Choroid plexus epithelial cell (primary cell): Measurements from ENCODE around the gene CCDC110.
"Not testable (repeated sequence)": the region's sequence is repeated elsewhere in the genome, so short reads cannot be mapped to it uniquely, and the experiment has no call there.

ENCODE experiments used
- DNase-seq: peaks from one replicate; pipeline ENCODE4 v3.0.0-alpha.2; 2010; ENCODE audit warnings: low read depth
- H3K4me3 ChIP-seq: 2 replicates; pipeline ENCODE4 v1.5.1; 2011; ENCODE audit warnings: low read depth, mild to moderate bottlenecking, control low read depth, low read length, moderate library complexity
- TF ChIP-seq, protein P1 (sequence below): conservative IDR thresholded peaks from 2 replicates; pipeline ENCODE4 v1.5.1; 2011; ENCODE audit warnings: low read depth, mild to moderate bottlenecking, control low read depth, inconsistent platforms, low read length, moderate library complexity

Gene CCDC110

DNA sequence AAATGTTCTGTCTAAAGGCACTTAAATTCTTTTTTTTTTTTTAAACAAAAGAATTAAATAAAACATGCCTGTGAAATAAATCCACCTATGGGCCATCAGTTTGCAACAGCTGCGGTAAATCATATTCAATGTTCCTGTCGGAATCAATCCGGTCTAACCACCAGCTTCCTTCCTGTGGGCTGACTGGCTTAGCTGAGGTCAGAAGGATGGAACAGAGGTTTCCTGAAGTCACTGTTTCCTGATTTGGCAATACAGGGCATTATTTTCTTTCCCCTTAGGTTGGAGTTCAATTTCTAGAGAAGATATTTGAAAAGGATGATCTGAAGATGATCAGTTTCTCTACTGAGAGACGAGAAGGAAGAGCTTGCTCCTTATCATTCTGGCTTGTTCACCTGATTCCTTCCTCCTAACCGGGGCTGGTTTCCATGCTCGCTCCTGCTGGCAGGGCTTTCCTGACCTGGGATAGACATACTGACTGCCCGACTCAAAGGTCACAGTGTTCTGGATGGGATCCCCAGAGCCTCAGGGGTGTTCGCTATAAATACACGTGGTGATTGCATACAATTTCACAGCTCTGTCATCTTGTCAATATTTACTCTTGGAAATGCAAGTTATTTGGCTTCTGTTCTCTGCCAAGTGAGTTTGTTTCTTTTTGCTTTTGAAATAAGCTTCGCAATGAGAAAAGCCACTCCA, 42.1 kb upstream of the CCDC110 start:
- no peak overlapping the region for H3K4me3 ChIP-seq
- TF ChIP-seq, protein P1, sequence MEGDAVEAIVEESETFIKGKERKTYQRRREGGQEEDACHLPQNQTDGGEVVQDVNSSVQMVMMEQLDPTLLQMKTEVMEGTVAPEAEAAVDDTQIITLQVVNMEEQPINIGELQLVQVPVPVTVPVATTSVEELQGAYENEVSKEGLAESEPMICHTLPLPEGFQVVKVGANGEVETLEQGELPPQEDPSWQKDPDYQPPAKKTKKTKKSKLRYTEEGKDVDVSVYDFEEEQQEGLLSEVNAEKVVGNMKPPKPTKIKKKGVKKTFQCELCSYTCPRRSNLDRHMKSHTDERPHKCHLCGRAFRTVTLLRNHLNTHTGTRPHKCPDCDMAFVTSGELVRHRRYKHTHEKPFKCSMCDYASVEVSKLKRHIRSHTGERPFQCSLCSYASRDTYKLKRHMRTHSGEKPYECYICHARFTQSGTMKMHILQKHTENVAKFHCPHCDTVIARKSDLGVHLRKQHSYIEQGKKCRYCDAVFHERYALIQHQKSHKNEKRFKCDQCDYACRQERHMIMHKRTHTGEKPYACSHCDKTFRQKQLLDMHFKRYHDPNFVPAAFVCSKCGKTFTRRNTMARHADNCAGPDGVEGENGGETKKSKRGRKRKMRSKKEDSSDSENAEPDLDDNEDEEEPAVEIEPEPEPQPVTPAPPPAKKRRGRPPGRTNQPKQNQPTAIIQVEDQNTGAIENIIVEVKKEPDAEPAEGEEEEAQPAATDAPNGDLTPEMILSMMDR, result no peak
- peak; percentile 88 for DNase-seq

DNA sequence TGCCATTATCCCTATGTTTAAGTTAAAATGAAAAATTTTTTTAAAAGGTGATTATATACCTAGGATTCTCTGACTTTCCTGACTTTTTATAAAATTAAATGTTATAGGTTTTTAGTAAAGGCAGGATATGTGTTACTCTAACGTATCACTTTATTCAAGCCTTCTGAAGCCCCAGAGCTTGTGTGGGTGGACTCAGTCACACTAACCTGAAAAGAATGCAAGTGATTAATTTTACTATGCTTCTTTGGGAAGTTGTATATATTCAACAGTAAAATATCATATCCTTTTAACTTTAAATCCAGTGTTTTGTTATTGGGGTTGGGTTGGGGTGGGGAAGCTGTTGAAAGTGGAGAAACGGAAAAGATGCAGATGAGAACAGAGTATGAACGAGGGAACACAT, 41.0 kb upstream of the CCDC110 start:
- no peak overlapping the region for H3K4me3 ChIP-seq
- TF ChIP-seq, protein P1, result no peak
- peak; percentile 64 for DNase-seq

DNA sequence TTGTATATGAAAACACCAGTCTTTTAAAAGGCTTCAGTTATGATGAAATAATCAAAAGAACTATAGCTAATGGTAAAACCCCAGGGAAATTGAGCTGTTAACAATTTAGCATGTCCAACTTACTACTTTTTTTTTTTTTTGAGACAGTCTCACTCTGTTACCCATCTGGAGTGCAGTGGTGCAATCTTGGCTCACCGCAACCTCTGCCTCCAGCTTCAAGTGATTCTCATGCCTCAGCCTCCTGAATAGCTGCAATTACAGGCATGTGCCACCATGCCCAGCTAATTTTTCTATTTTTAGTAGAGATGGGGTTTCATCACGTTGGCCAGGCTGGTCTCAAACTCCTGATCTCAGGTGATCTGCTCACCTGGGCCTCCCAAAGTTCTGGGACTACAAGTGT, 39.7 kb upstream of the CCDC110 start:
- not testable (repeated sequence) for H3K4me3 ChIP-seq, DNase-seq

DNA sequence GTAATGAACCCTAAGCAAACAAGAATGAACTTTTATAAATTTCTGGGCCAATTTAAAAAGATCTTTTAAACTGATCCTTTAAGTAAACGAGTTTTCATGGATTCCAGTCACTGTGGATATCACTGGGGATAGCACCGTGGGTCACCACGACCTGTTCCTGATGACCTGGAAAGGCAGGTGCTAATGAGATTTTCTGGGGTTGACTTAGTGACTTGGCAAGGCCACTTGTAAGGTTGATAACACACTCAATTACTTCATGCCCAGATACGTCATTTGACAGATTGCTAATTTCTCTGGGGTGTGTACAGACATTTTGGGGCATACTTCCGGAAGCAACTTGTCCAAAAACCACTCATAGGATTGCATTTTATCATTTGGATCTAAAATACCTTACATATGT, 39.3 kb upstream of the CCDC110 start:
- TF ChIP-seq, protein P1, result no peak
- no peak overlapping the region for H3K4me3 ChIP-seq
- DNase-seq, result no peak

DNA sequence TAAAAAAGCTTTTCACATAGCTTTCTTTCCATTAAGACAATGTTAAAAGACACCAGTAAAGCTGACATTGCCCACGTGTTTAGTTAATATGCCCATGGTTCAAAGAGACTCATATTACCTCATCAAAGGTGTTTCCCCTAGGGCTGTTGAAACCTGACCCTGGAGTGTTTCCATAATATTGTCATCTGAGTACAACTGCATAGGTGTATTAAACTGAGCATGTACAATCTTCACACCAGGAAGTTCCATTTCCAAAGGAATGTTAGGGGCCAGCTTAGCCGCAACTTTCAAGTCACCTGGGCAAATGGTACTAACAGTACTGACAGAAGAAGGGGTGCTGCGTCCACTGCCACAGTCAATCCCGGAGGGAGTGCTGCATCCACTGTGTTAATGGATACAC, 36.6 kb upstream of the CCDC110 start:
- H3K4me3 ChIP-seq, result no peak overlapping the region
- TF ChIP-seq, protein P1, result no peak
- no peak for DNase-seq

DNA sequence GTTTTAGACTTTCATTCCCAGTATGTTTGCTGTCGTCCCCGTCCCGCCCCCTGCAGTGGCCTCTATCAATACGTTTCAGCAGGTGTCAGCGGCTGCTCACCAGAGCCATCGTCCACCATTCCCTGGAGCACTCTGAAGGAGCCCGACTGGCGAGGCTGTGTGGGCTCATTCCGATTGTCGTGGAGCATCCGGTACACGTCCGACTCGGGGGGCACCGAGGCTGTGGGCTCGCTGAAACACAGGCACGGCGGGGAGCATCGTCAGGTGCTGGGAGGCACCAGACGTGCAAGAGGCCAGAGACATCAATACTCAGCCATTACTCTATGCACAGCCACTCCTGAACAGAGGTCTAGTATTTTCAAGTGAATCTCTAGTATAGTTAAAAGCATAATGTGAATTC, 34.9 kb upstream of the CCDC110 start:
- TF ChIP-seq, protein P1, result no peak
- no peak for DNase-seq
- no peak overlapping the region for H3K4me3 ChIP-seq

DNA sequence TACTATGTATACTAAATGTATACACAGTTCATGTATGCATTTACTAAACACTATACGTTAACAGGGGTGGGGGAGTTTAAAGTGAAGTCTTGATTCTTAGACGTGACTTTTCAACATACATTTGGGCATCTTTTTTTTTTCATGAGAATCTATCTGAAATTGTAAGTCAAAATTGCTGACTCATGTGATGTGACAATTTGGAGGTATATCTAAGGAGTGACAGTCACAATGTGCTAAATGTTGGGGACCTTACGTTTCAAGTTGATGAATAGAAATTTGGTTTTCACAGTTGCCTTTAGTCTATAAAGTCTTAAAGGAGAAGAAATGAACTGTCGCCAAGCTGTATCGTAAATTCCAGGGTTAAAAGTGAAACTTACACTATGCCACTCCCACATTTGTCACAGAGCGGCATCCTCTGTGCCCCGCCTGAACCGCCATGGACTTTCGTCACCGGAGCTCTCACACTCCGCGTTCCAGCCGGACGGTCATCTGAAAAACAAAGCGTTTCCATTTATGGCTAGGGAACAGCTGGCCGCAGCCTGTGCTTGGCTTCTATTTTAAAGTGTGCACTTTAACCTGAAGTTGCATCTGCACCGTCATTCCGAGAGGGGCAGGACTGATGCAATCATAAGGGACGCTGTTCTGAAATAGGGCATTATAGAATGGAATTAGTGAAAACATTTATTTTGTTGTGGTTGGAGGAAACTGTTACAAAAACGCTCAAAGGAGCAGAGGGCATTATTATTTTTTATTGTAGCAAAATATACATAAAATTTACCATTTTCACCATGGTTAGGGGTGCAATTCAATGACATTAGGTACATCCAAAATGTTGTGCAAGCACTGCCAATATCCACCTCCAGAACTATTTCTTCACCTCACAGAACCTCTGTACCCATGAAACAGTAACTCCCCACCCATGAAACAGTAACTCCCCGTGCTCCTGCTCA, 32.8 kb upstream of the CCDC110 start:
- peak; percentile 55 for DNase-seq
- TF ChIP-seq, protein P1, result no peak
- peak overlapping the region; percentile 34 for H3K4me3 ChIP-seq
